SH-SY5Y (cell line): ENCODE results near the gene N4BP3.

ENCODE experiments used
- GATA2 ChIP-seq: IDR thresholded peaks from 2 replicates; pipeline ENCODE4 v1.6.1; 2011; ENCODE audit warnings: mild to moderate bottlenecking, low read depth, low read length
- GATA3 ChIP-seq: IDR thresholded peaks from 2 replicates; pipeline ENCODE4 v1.6.1; 2011; ENCODE audit warnings: low read depth, mild to moderate bottlenecking, low read length, moderate library complexity

DNA sequence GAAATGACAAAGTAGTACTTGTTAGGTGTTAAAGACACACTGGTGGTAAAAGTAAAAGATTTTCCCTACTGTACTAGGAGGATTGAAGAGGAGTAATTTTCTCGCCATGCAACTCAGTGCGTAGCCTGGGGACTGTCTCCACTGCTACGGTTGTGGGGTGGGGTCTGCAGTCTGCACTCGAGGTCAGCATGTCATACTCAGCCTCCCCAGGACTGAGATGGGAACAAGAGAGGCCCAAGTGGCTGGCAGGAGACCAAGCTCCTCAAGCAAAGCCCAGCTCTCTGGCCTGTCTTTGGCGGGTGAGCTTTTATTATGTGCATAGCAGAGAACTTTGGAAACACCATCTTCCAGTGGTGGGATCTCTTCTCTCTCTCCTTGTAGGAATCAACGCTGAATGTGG is 29.9 kb downstream of the N4BP3 start:
- TF ChIP-seq GATA2 (no peak), GATA3 (no peak)
